Activated CD8-positive, alpha-beta T cell treated with anti-CD3 and anti-CD28 coated beads for 36 hours (primary cell): ENCODE results near the gene FLT4. TPM values are rescaled to one million over a fixed set of nuclear protein-coding genes. Genes with fewer than 3 reads are reported as not detected.
"Not testable (repeated sequence)": the region's sequence is repeated elsewhere in the genome, so short reads cannot be mapped to it uniquely, and the experiment has no call there.

Experiments used
- ATAC-seq: fragments of 200-7000 bp; cut with Tn5 transposase; one replicate; pipeline ENCODE4 v1.10.0; 2021; ENCODE audit warnings: mild to moderate bottlenecking, moderate library complexity
- CTCF ChIA-PET: fragments of 350-600 bp; sonication (Branson Sonifier 250); formaldehyde crosslinking; loops from one replicate; lab custom pipeline; 2021; ENCODE audit warnings: antibody characterized with exemption; lab: Charles Lee
- POLR2A ChIA-PET: fragments of 350-600 bp; sonication (Branson Sonifier 250); formaldehyde crosslinking; loops from one replicate; lab custom pipeline; 2021; ENCODE audit warnings: antibody characterized with exemption; lab: Charles Lee
- DNase-seq: peaks from one replicate; pipeline ENCODE4 v3.0.0-alpha.2; 2020
- H3K27ac Mint-ChIP-seq: one replicate; pipeline ENCODE4 v1.8.0; 2021; ENCODE audit warnings: mild to moderate bottlenecking, mixed read lengths
- H3K27me3 Mint-ChIP-seq: one replicate; pipeline ENCODE4 v1.8.0; 2021; ENCODE audit warnings: mixed read lengths
- H3K36me3 Mint-ChIP-seq: one replicate; pipeline ENCODE4 v1.8.0; 2021; ENCODE audit warnings: low read depth, mixed read lengths
- H3K4me1 Mint-ChIP-seq: one replicate; pipeline ENCODE4 v1.8.0; 2021; ENCODE audit warnings: low read depth, mixed read lengths
- H3K4me3 Mint-ChIP-seq: one replicate; pipeline ENCODE4 v1.8.0; 2021; ENCODE audit warnings: mild to moderate bottlenecking, moderate library complexity, mixed read lengths
- H3K9me3 Mint-ChIP-seq: one replicate; pipeline ENCODE4 v1.8.0; 2021; ENCODE audit warnings: mixed read lengths
- CTCF ChIP-seq: fragments of 200-600 bp; IDR thresholded peaks from one replicate; pipeline ENCODE4 v1.8.0; 2022; ENCODE audit warnings: antibody characterized with exemption, mild to moderate bottlenecking
- intact Hi-C: fragments of 100-400 bp; cut with micrococcal nuclease; formaldehyde crosslinking; loops from one replicate; pipeline ENCODE4 v1.10.0; 2022
- total RNA-seq, 2 experiments: library from RNA; stranded (reverse); gene quantifications; one replicate each; pipeline ENCODE4 v1.2.3, GENCODE V29; 2021

The FLT4 gene
- total RNA-seq, 2 experiments from 2014 or later: 3.3 to 4.4 TPM

- H3K36me3 Mint-ChIP-seq: no peaks in the 10 kb centered on the region
- DNase-seq (no peak), ATAC-seq (no peak)
- no peak overlapping the region for H3K27ac Mint-ChIP-seq
- no peak for TF ChIP-seq CTCF
- ChIA-PET POLR2A (no interaction called here), CTCF (interaction anchor here (2.1 kb wide), 1 partner anchor 43 kb away, joined by 5 read pairs; no protein-coding TSS in a partner anchor)
- peaks cover 8% of the 10 kb centered on the region for H3K27me3 Mint-ChIP-seq
- intact Hi-C loops: no loop called here
- H3K9me3 Mint-ChIP-seq: no peaks in the 10 kb centered on the region
- peak overlapping the region; percentile 4 for H3K4me3 Mint-ChIP-seq
- H3K4me1 Mint-ChIP-seq: peaks cover 8% of the 10 kb centered on the region
Measured at GRCh38 chr5:180675036-180675635, 25.7 kb upstream of the FLT4 start.

- H3K9me3 Mint-ChIP-seq, H3K27ac Mint-ChIP-seq, POLR2A ChIA-PET, H3K36me3 Mint-ChIP-seq, H3K4me1 Mint-ChIP-seq, intact Hi-C loops, H3K27me3 Mint-ChIP-seq: not testable (repeated sequence)
- CTCF ChIA-PET: interaction anchor here (1.5 kb wide), 1 partner anchor 45 kb away, joined by 5 read pairs; no protein-coding TSS in a partner anchor
- H3K4me3 Mint-ChIP-seq: peak overlapping the region; percentile 46
- DNase-seq (peak; percentile 26), ATAC-seq (peak; percentile 60)
Measured at GRCh38 chr5:180674090-180674475, 24.7 kb upstream of the FLT4 start.

GRCh38 chr5:180673371-180674089, 24.1 kb upstream of the FLT4 start:
- Mint-ChIP-seq H3K4me3 (no peak overlapping the region), H3K36me3 (no peaks in the 10 kb centered on the region), H3K4me1 (peaks cover 10% of the 10 kb centered on the region), H3K9me3 (no peaks in the 10 kb centered on the region), H3K27ac (no peak overlapping the region), H3K27me3 (peaks cover 8% of the 10 kb centered on the region)
- TF ChIP-seq CTCF: no peak
- POLR2A ChIA-PET: no interaction called here
- no peak for DNase-seq
- intact Hi-C loops: no loop called here
- CTCF ChIA-PET: interaction anchor here (0.6 to 1.5 kb wide), 2 partner anchors 17 to 46 kb away, joined by 3 to 5 read pairs; no protein-coding TSS in a partner anchor
- no peak for ATAC-seq

- H3K36me3 Mint-ChIP-seq, POLR2A ChIA-PET, intact Hi-C loops, DNase-seq, H3K27ac Mint-ChIP-seq, H3K4me3 Mint-ChIP-seq, H3K9me3 Mint-ChIP-seq, ATAC-seq, H3K27me3 Mint-ChIP-seq, H3K4me1 Mint-ChIP-seq: not testable (repeated sequence)
- CTCF ChIA-PET: interaction anchor here (2.1 kb wide), 1 partner anchor 379 kb away, joined by 4 read pairs; no protein-coding TSS in a partner anchor
Measured at GRCh38 chr5:180671958-180672524, 22.6 kb upstream of the FLT4 start.

- ChIA-PET POLR2A (no interaction called here), CTCF (interaction anchor here (0.6 to 2.1 kb wide), 4 partner anchors 26 to 377 kb away, joined by 3 to 6 read pairs (median 4); partner anchors contain the start of gene OR2Y1)
- Mint-ChIP-seq H3K9me3 (no peaks in the 10 kb centered on the region), H3K36me3 (no peaks in the 10 kb centered on the region), H3K4me1 (peaks cover 10% of the 10 kb centered on the region), H3K27me3 (peaks cover 8% of the 10 kb centered on the region), H3K27ac (no peak overlapping the region), H3K4me3 (no peak overlapping the region)
- ATAC-seq (peak; percentile 76), DNase-seq (peak; percentile 77)
- TF ChIP-seq CTCF: peak; percentile 74
- intact Hi-C loops: no loop called here
Measured at GRCh38 chr5:180670586-180671359, 21.4 kb upstream of the FLT4 start.
